H1 (cell line): ENCODE measurements around the gene EHD4. TPM values are rescaled to one million over a fixed set of nuclear protein-coding genes. Genes with fewer than 3 reads are reported as not detected.

ENCODE experiments used
- CTCF ChIA-PET: fragments of 300-600 bp; sonication (Branson Sonifier 250); formaldehyde crosslinking; loops from one replicate; lab custom pipeline; 2021; ENCODE audit not compliant: partially characterized antibody; lab: Charles Lee
- POLR2A ChIA-PET: fragments of 300-600 bp; sonication (Branson Sonifier 250); formaldehyde crosslinking; loops from one replicate; lab custom pipeline; 2021; ENCODE audit warnings: inconsistent platforms; ENCODE audit not compliant: partially characterized antibody; lab: Charles Lee
- DNase-seq, 2 experiments: peaks; one replicate each; pipeline versions ENCODE4 v3.0.0 to v3.0.0-alpha.2; 2010 to 2022; ENCODE audit warnings: low spot score in 2 of 2, low read depth in 1 of 2, mixed read lengths in 1 of 2
- FAIRE-seq: peaks from 2 replicates; lab custom pipeline; 2011; peaks lifted over from hg19 to GRCh38; lab: Jason Lieb, UNC
- H2AFZ ChIP-seq: 2 replicates; pipeline ENCODE4 v1.8.1; 2012; ENCODE audit warnings: low read length, inconsistent platforms
- H2AK5ac ChIP-seq: 2 replicates; pipeline ENCODE4 v1.6.1; 2013; ENCODE audit warnings: low read depth, low read length
- H2BK120ac ChIP-seq: replicated peaks from 2 replicates; pipeline ENCODE3; 2013; ENCODE audit warnings: low read depth, low read length, inconsistent platforms
- H2BK12ac ChIP-seq: 2 replicates; pipeline ENCODE4 v1.6.1; 2013; ENCODE audit warnings: low read depth, low read length
- H2BK15ac ChIP-seq: 2 replicates; pipeline ENCODE4 v1.6.1; 2013; ENCODE audit warnings: low read length
- H2BK20ac ChIP-seq: 2 replicates; pipeline ENCODE4 v1.6.1; 2013; ENCODE audit warnings: low read length
- H2BK5ac ChIP-seq: 2 replicates; pipeline ENCODE4 v1.6.1; 2013; ENCODE audit warnings: low read depth, low read length
- H3K14ac ChIP-seq: 2 replicates; pipeline ENCODE4 v1.6.1; 2013; ENCODE audit warnings: inconsistent platforms; ENCODE audit not compliant: insufficient read length
- H3K18ac ChIP-seq: 2 replicates; pipeline ENCODE4 v1.6.1; 2013; ENCODE audit warnings: low read length; ENCODE audit errors: extremely low read depth
- H3K23ac ChIP-seq: 2 replicates; pipeline ENCODE4 v1.6.1; 2013; ENCODE audit warnings: inconsistent platforms; ENCODE audit not compliant: insufficient read length
- H3K23me2 ChIP-seq: 2 replicates; pipeline ENCODE4 v1.6.1; 2013; ENCODE audit warnings: low read depth, low read length
- H3K27ac ChIP-seq: 2 replicates; pipeline ENCODE4 v1.6.1; 2011; ENCODE audit warnings: low read depth, low read length, inconsistent platforms
- H3K27me3 ChIP-seq, 4 experiments: replicated peaks in 1 of 4; 1 replicate in 1 of 4; 2 replicates in 3 of 4; pipeline versions ENCODE4 v1.6.1 to v1.8.1; 2011 to 2013; ENCODE audit warnings: low read length in 3 of 4, mild to moderate bottlenecking in 3 of 4, inconsistent platforms in 2 of 4, mixed read lengths in 2 of 4, moderate library complexity in 1 of 4; ENCODE audit not compliant: control insufficient read depth in 3 of 4, insufficient read depth in 3 of 4; ENCODE audit errors: extremely low read depth in 1 of 4
- H3K36me3 ChIP-seq, 4 experiments: 2 replicates each; pipeline versions ENCODE4 v1.6.1 to v1.8.1; 2011 to 2013; ENCODE audit warnings: mild to moderate bottlenecking in 4 of 4, low read length in 3 of 4, moderate library complexity in 2 of 4, control low read depth in 1 of 4, inconsistent platforms in 1 of 4; ENCODE audit not compliant: insufficient read depth in 4 of 4, control insufficient read depth in 2 of 4
- H3K4ac ChIP-seq: replicated peaks from 2 replicates; pipeline ENCODE3; 2013; ENCODE audit warnings: low read length, low read depth, mixed read lengths, inconsistent platforms; ENCODE audit not compliant: insufficient read length
- H3K4me1 ChIP-seq, 4 experiments: replicated peaks in 1 of 4; 1 replicate in 1 of 4; 2 replicates in 3 of 4; pipeline versions ENCODE4 v1.6.1 to v1.8.1; 2011 to 2013; ENCODE audit warnings: low read length in 3 of 4, inconsistent platforms in 2 of 4, mixed read lengths in 1 of 4; ENCODE audit not compliant: insufficient read depth in 4 of 4, control insufficient read depth in 3 of 4
- H3K4me2 ChIP-seq, 2 experiments: 2 replicates each; pipeline versions ENCODE4 v1.6.1 to v1.8.1; 2011 to 2013; ENCODE audit warnings: low read depth in 2 of 2, low read length in 2 of 2, control low read depth in 1 of 2, inconsistent platforms in 1 of 2, mild to moderate bottlenecking in 1 of 2; ENCODE audit not compliant: insufficient read depth in 1 of 2
- H3K4me3 ChIP-seq, 4 experiments: fragments of 200-600, 300-600 bp in 1 of 4; sonication (generic), shearing (Covaris generic), sonication (Bioruptor Twin) in 1 of 4; 2 replicates each; pipeline versions ENCODE4 v1.5.1 to v1.8.1; 2011 to 2016; ENCODE audit warnings: low read length in 4 of 4, low read depth in 3 of 4, control low read depth in 2 of 4, inconsistent platforms in 2 of 4, mild to moderate bottlenecking in 2 of 4, mixed read lengths in 1 of 4, moderate library complexity in 1 of 4; ENCODE audit not compliant: insufficient read depth in 2 of 4; ENCODE audit errors: extremely low read depth in 1 of 4
- H3K56ac ChIP-seq: replicated peaks from 2 replicates; pipeline ENCODE3; 2013; ENCODE audit warnings: low read depth, mild to moderate bottlenecking, mixed read lengths, low read length, inconsistent platforms; ENCODE audit not compliant: insufficient read length
- H3K79me1 ChIP-seq: 2 replicates; pipeline ENCODE4 v1.6.1; 2013; ENCODE audit warnings: low read depth, low read length, control low read depth
- H3K79me2 ChIP-seq, 2 experiments: 2 replicates each; pipeline versions ENCODE4 v1.6.1 to v1.8.1; 2012 to 2013; ENCODE audit warnings: low read length in 2 of 2, mild to moderate bottlenecking in 2 of 2, inconsistent platforms in 1 of 2; ENCODE audit not compliant: insufficient read depth in 2 of 2, control insufficient read depth in 1 of 2
- H3K9ac ChIP-seq, 4 experiments: replicated peaks in 1 of 4; 1 replicate in 1 of 4; 2 replicates in 3 of 4; pipeline versions ENCODE4 v1.6.1 to v1.8.1; 2011 to 2013; ENCODE audit warnings: low read depth in 3 of 4, low read length in 3 of 4, control low read depth in 2 of 4, mild to moderate bottlenecking in 2 of 4, moderate library complexity in 2 of 4, inconsistent platforms in 1 of 4; ENCODE audit errors: extremely low read depth in 1 of 4
- H3K9me3 ChIP-seq, 2 experiments: 2 replicates each; pipeline versions ENCODE4 v1.6.1 to v1.8.1; 2012 to 2013; ENCODE audit warnings: mild to moderate bottlenecking in 2 of 2, moderate library complexity in 2 of 2, control low read depth in 1 of 2, inconsistent platforms in 1 of 2, low read depth in 1 of 2, low read length in 1 of 2, mixed read lengths in 1 of 2; ENCODE audit not compliant: insufficient read depth in 2 of 2
- H4K20me1 ChIP-seq, 2 experiments: replicated peaks in 1 of 2; 2 replicates each; pipeline versions ENCODE3 to v1.8.1; 2011 to 2013; ENCODE audit warnings: inconsistent platforms in 2 of 2, low read length in 2 of 2, mild to moderate bottlenecking in 1 of 2; ENCODE audit not compliant: insufficient read depth in 2 of 2, control insufficient read depth in 1 of 2
- H4K5ac ChIP-seq: 2 replicates; pipeline ENCODE4 v1.6.1; 2013; ENCODE audit warnings: low read length, low read depth, mixed read lengths, inconsistent platforms; ENCODE audit not compliant: insufficient read length
- H4K8ac ChIP-seq: 2 replicates; pipeline ENCODE4 v1.8.0; 2013; ENCODE audit warnings: mild to moderate bottlenecking, moderate library complexity, low read length, inconsistent platforms; ENCODE audit not compliant: insufficient read depth; ENCODE audit errors: extremely low read depth
- H4K91ac ChIP-seq: replicated peaks from 2 replicates; pipeline ENCODE3; 2013; ENCODE audit warnings: low read length, mixed read lengths, inconsistent platforms; ENCODE audit not compliant: insufficient read length
- BCL11A ChIP-seq, 2 experiments: IDR thresholded peaks; one replicate each; pipeline ENCODE4 v1.6.1; 2011; ENCODE audit warnings: low read depth in 2 of 2, low read length in 2 of 2, mild to moderate bottlenecking in 2 of 2
- CEBPB ChIP-seq: IDR thresholded peaks from 2 replicates; pipeline ENCODE4 v1.6.1; 2012; ENCODE audit warnings: low read depth, low read length
- CHD1 ChIP-seq: IDR thresholded peaks from 2 replicates; pipeline ENCODE4 v1.6.1; 2012; ENCODE audit warnings: low read depth, low read length, improper control_type of control experiment
- JUND ChIP-seq: IDR thresholded peaks from 2 replicates; pipeline ENCODE4 v1.6.1; 2011; ENCODE audit warnings: mild to moderate bottlenecking, improper control_type of control experiment, low read length
- MAFK ChIP-seq: IDR thresholded peaks from 2 replicates; pipeline ENCODE4 v1.6.1; 2012; ENCODE audit warnings: low read depth, mild to moderate bottlenecking, improper control_type of control experiment, low read length
- SP4 ChIP-seq: IDR thresholded peaks from 2 replicates; pipeline ENCODE4 v1.6.1; 2012; ENCODE audit warnings: low read length, inconsistent platforms
- TAF1 ChIP-seq: IDR thresholded peaks from 2 replicates; pipeline ENCODE4 v1.6.1; 2011; ENCODE audit warnings: mild to moderate bottlenecking, low read depth, low read length
- TBP ChIP-seq: IDR thresholded peaks from 2 replicates; pipeline ENCODE4 v1.6.1; 2011; ENCODE audit warnings: low read depth, low read length, improper control_type of control experiment
- TEAD4 ChIP-seq: IDR thresholded peaks from 2 replicates; pipeline ENCODE4 v1.6.1; 2012; ENCODE audit warnings: low read depth, low read length, inconsistent platforms, mixed read lengths
- WGBS, 2 experiments: shearing (Covaris generic) in 1 of 2; methylation state at CpG; one replicate each; pipeline versions ENCODE4 v1.1.6 to v1.1.7; 2013 to 2015; ENCODE audit warnings: low lambda C conversion rate in 2 of 2, mixed read lengths in 2 of 2, inconsistent platforms in 1 of 2, low coverage in 1 of 2, missing lambda C conversion rate in 1 of 2; ENCODE audit not compliant: insufficient replicate concordance in 2 of 2, insufficient coverage in 1 of 2, insufficient read length in 1 of 2; ENCODE audit errors: extremely low coverage in 1 of 2, missing lambda C conversion rate in 1 of 2; 5-methylcytosine and 5-hydroxymethylcytosine counted together
- polyA plus RNA-seq, 7 experiments: library from polyadenylated mRNA; depleted of rRNA in 3 of 7; stranded (reverse) in 5 of 7; unstranded in 2 of 7; fragments of >200 nt in 5 of 7; fragments of 200-250 nt in 2 of 7; gene quantifications; 1 replicate in 5 of 7; 2 replicates in 1 of 7; 4 replicates in 1 of 7; pipeline versions ENCODE4 v1.2.1 to v1.2.3, GENCODE V29; 2011 to 2013; ENCODE audit warnings: missing spikeins in 2 of 7, mixed read lengths in 2 of 7
- total RNA-seq: library from RNA; stranded (reverse); fragmentation: NEBNext Ultra II Directional; extraction: Animal tissue kit (Norgen Biotek cat#: 25700); gene quantifications from 2 replicates; pipeline ENCODE4 v1.2.1, GENCODE V29; 2021

The EHD4 gene
- total and polyA plus RNA-seq, 2 of the 8 experiments (the other 6 are each of a cell fraction or from before 2014, with no cell fraction given) = 17.5 to 24.5 TPM

DNA sequence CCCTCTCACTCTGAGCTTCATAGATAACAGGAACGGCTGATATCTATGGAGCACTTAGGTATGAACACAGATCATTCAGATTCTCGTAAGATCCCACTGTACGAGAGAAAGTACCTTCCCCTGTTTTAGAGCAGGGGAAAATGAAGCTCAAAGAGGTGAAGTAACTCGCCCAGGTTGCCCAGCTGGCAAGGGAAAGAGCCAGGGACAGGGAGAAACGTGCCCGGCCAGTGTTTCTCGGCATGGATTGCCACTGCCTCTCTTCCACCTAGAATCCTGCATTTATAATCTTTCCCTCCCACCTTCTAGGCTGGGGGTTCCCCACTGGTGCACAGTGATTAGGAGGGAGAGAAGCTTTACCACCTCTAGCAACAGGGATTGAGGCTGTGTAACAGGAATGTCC is 39.0 kb downstream of the EHD4 start:
- H4K91ac ChIP-seq = no peak overlapping the region
- no peak overlapping the region for H3K23ac ChIP-seq
- H2BK20ac ChIP-seq = no peak overlapping the region
- H3K79me2 ChIP-seq = no peaks in the 10 kb centered on the region
- no peak overlapping the region for H3K4ac ChIP-seq
- H2BK5ac ChIP-seq = peak overlapping the region; percentile 63
- no peak overlapping the region for H3K27ac ChIP-seq
- DNase-seq (no peak), FAIRE-seq (no peak)
- no peaks in the 10 kb centered on the region for H3K9me3 ChIP-seq
- no peak overlapping the region for H2AK5ac ChIP-seq
- TF ChIP-seq TAF1 = no peak
- no peak for TF ChIP-seq MAFK
- TF ChIP-seq TBP = no peak
- TF ChIP-seq JUND = no peak
- no peak for TF ChIP-seq CHD1
- TF ChIP-seq SP4 = no peak
- no peak for TF ChIP-seq TEAD4
- no peak for TF ChIP-seq BCL11A (IDR thresholded peaks at IDR 0.05; ENCODE audit: low read depth in 2 of 2, low read length in 2 of 2)
- no peak for TF ChIP-seq CEBPB
- no peak overlapping the region for H3K56ac ChIP-seq
- no peak overlapping the region for H3K4me3 ChIP-seq
- no peak overlapping the region for H3K14ac ChIP-seq
- no peak overlapping the region; the same call in 1 of the 2 replicates for H2BK15ac ChIP-seq
- CTCF ChIA-PET = interaction anchor here (0.7 to 1.2 kb wide), 5 partner anchors 10 to 160 kb away, joined by 3 to 5 read pairs (median 3); no protein-coding TSS in a partner anchor
- H3K18ac ChIP-seq = no peak overlapping the region
- peak overlapping the region; percentile 71; the same call in 1 of the 2 replicates for H2BK12ac ChIP-seq
- no peak overlapping the region for H4K8ac ChIP-seq
- H3K27me3 ChIP-seq = no peaks in the 10 kb centered on the region
- H3K4me2 ChIP-seq = no peak overlapping the region
- POLR2A ChIA-PET = no interaction called here
- peaks cover 4 to 9% (median 8%) of the 10 kb centered on the region in 4 experiments for H3K4me1 ChIP-seq
- peaks cover 9% of the 10 kb centered on the region for H3K79me1 ChIP-seq
- no peak overlapping the region for H2BK120ac ChIP-seq
- WGBS, 2 experiments = 83% methylated on average over 7 of the region's 7 CpGs; no CpG with 5 or more reads in 1 of the 2 experiments
- H4K5ac ChIP-seq = no peak overlapping the region
- H2AFZ ChIP-seq = no peak overlapping the region
- no peaks in the 10 kb centered on the region for H3K23me2 ChIP-seq
- H3K9ac ChIP-seq = no peak overlapping the region
- H4K20me1 ChIP-seq = peaks cover 2 to 10% of the 10 kb centered on the region in 2 experiments
- H3K36me3 ChIP-seq = no peaks in the 10 kb centered on the region
